HFF-Myc (cell line): Measurements from ENCODE around the gene MYLIP.
A peak's percentile ranks its signal among the peaks of the same experiment; 100 is the strongest.

ENCODE experiments used
- DNase-seq: peaks from one replicate; pipeline ENCODE4 v3.0.0-alpha.2; 2011; ENCODE audit warnings: low read depth; ENCODE audit errors: extremely low read depth
- H3K4me3 ChIP-seq: replicated peaks from 2 replicates; pipeline ENCODE4 v1.5.1; 2011; ENCODE audit warnings: low read depth, mild to moderate bottlenecking, control low read depth, low read length
- CTCF ChIP-seq: IDR thresholded peaks from 2 replicates; pipeline ENCODE4 v1.5.1; 2012; ENCODE audit warnings: mild to moderate bottlenecking, low read depth, low read length, control low read depth; ENCODE audit errors: missing control alignments

Gene MYLIP

GRCh38 chr6:16095180-16095579, 33.7 kb upstream of the MYLIP start:
- TF ChIP-seq CTCF: no peak
- no peak for DNase-seq

GRCh38 chr6:16097382-16098171, 31.3 kb upstream of the MYLIP start:
- no peak for DNase-seq
- H3K4me3 ChIP-seq: no peak overlapping the region
- no peak for TF ChIP-seq CTCF

More at GRCh38 chr6:16095180-16095579, 33.7 kb upstream of the MYLIP start:
- H3K4me3 ChIP-seq: no peak overlapping the region

- no peak for DNase-seq
- no peak overlapping the region for H3K4me3 ChIP-seq
- no peak for TF ChIP-seq CTCF
Observed at GRCh38 chr6:16098211-16098610, 30.7 kb upstream of the MYLIP start.

- TF ChIP-seq CTCF: no peak
- DNase-seq: no peak
- H3K4me3 ChIP-seq: no peak overlapping the region
Observed at GRCh38 chr6:16102208-16102607, 26.7 kb upstream of the MYLIP start.

GRCh38 chr6:16103722-16104121, 25.2 kb upstream of the MYLIP start:
- DNase-seq: peak; percentile 38
- no peak overlapping the region for H3K4me3 ChIP-seq
- TF ChIP-seq CTCF: no peak

- no peak overlapping the region for H3K4me3 ChIP-seq
- DNase-seq: no peak
- no peak for TF ChIP-seq CTCF
Observed at GRCh38 chr6:16104624-16105433, 24.1 kb upstream of the MYLIP start.
